CD8-positive, alpha-beta memory T cell (primary cell): ENCODE results near the gene ST7L. TPM values are rescaled to one million over a fixed set of nuclear protein-coding genes. Genes with fewer than 3 reads are reported as not detected.

Experiments
- CTCF ChIA-PET: fragments of 350-600 bp; sonication (Branson Sonifier 250); formaldehyde crosslinking; loops from one replicate; lab custom pipeline; 2021; ENCODE audit warnings: antibody characterized with exemption; lab: Charles Lee
- POLR2A ChIA-PET: fragments of 350-600 bp; sonication (Branson Sonifier 250); formaldehyde crosslinking; loops from one replicate; lab custom pipeline; 2021; ENCODE audit warnings: antibody characterized with exemption; lab: Charles Lee
- DNase-seq, 5 donors: peaks; one replicate each; pipeline versions ENCODE4 v3.0.0 to v3.0.0-alpha.2; 2020 to 2022; ENCODE audit warnings: mixed read lengths in 1 of 5
- H3K27ac ChIP-seq: one replicate; pipeline ENCODE4 v1.7.0; 2013; ENCODE audit warnings: low read depth, mild to moderate bottlenecking, low read length, moderate library complexity
- H3K27me3 ChIP-seq: 2 replicates; pipeline ENCODE4 v1.7.0; 2013; ENCODE audit warnings: low read length, mild to moderate bottlenecking; ENCODE audit not compliant: insufficient read depth, poor library complexity, severe bottlenecking
- H3K36me3 ChIP-seq: 2 replicates; pipeline ENCODE4 v1.7.0; 2013; ENCODE audit warnings: mild to moderate bottlenecking, low read length, moderate library complexity; ENCODE audit not compliant: insufficient read depth
- H3K4me1 ChIP-seq: 2 replicates; pipeline ENCODE4 v1.7.0; 2013; ENCODE audit warnings: mild to moderate bottlenecking, low read length, moderate library complexity; ENCODE audit not compliant: insufficient read depth
- H3K4me3 ChIP-seq: 2 replicates; pipeline ENCODE4 v1.7.0; 2013; ENCODE audit warnings: mild to moderate bottlenecking, low read length
- H3K9me3 ChIP-seq: 2 replicates; pipeline ENCODE4 v1.7.0; 2013; ENCODE audit warnings: mild to moderate bottlenecking, low read length
- H3K27ac Mint-ChIP-seq, 8 donors: one replicate each; pipeline ENCODE4 v1.8.0; 2020 to 2021; ENCODE audit warnings: mixed read lengths in 8 of 8, mild to moderate bottlenecking in 6 of 8, inconsistent platforms in 3 of 8, moderate library complexity in 3 of 8
- H3K27me3 Mint-ChIP-seq, 2 donors: one replicate each; pipeline ENCODE4 v1.8.0; 2020 to 2021; ENCODE audit warnings: mixed read lengths in 2 of 2, mild to moderate bottlenecking in 1 of 2, moderate library complexity in 1 of 2
- H3K36me3 Mint-ChIP-seq, 3 donors: one replicate each; pipeline ENCODE4 v1.8.0; 2020 to 2021; ENCODE audit warnings: mixed read lengths in 3 of 3, inconsistent platforms in 1 of 3, mild to moderate bottlenecking in 1 of 3
- H3K4me1 Mint-ChIP-seq, 3 donors: one replicate each; pipeline ENCODE4 v1.8.0; 2020 to 2021; ENCODE audit warnings: mixed read lengths in 3 of 3, inconsistent platforms in 1 of 3, mild to moderate bottlenecking in 1 of 3
- H3K4me3 Mint-ChIP-seq, 7 donors: one replicate each; pipeline ENCODE4 v1.8.0; 2020 to 2021; ENCODE audit warnings: mixed read lengths in 7 of 7, mild to moderate bottlenecking in 6 of 7, moderate library complexity in 4 of 7, inconsistent platforms in 2 of 7
- H3K9me3 Mint-ChIP-seq, 5 donors: one replicate each; pipeline ENCODE4 v1.8.0; 2020 to 2022; ENCODE audit warnings: mixed read lengths in 5 of 5, mild to moderate bottlenecking in 3 of 5, moderate library complexity in 2 of 5, inconsistent platforms in 1 of 5
- polyA plus RNA-seq: library from polyadenylated mRNA; unstranded; fragments of 300-500 nt; fragmentation: Illumina TruSeq; gene quantifications from one replicate; pipeline ENCODE4 v1.2.3, GENCODE V29; 2021
- total RNA-seq, 2 experiments: library from RNA; stranded (reverse); gene quantifications; one replicate each; pipeline ENCODE4 v1.2.3, GENCODE V29; 2021

Gene ST7L
- total and polyA plus RNA-seq, 3 experiments from 2014 or later = 11.3 to 12.2 (median 11.6) TPM

DNA sequence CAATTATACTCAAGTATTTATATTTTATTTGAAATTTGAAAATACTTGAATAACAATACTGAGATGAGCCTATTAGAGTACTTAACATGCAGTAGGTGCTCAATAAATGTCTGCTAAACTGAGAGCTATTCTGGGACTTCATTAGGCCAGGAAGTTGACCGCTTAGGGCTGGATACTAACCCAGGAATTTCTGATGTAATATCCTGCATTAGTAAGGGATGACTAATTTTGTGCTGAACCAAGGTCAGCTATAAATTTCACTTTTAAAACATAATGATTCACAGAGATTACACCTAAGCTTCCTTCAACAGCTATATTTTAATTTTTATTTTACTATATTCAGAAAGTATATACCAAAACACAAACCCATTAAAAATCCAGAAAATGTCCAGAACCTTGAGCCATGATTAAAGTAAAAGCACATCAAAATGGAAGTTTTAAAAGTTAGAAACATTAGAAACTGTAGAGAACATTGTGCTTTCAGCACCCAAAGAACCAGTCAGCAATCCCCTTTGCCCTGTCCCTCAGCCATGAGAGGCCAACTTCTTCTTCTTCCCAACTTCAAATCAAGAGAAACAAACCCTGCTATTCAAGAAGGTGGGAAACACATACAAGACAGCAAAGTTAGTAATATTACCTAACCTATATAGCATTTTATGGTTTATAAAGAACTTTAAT is 74.8 kb downstream of the ST7L start:
- Mint-ChIP-seq H3K9me3 (no peaks in the 10 kb centered on the region), H3K4me1 (no peaks in the 10 kb centered on the region), H3K27ac (no peak overlapping the region), H3K36me3 (peaks cover 0 to 38% (median 16%) of the 10 kb centered on the region in 3 donors), H3K4me3 (no peak overlapping the region), H3K27me3 (no peaks in the 10 kb centered on the region)
- DNase-seq = no peak
- POLR2A ChIA-PET = no interaction called here
- Histone ChIP-seq H3K27me3 (no peaks in the 10 kb centered on the region), H3K36me3 (no peaks in the 10 kb centered on the region), H3K4me3 (no peak overlapping the region), H3K4me1 (no peaks in the 10 kb centered on the region), H3K27ac (no peak overlapping the region), H3K9me3 (no peaks in the 10 kb centered on the region)
- CTCF ChIA-PET = interaction anchor here (1.5 kb wide), 1 partner anchor 13 kb away, joined by 3 read pairs; no protein-coding TSS in a partner anchor

GRCh38 chr1:112542206-112542973 is 76.6 kb downstream of the ST7L start:
- no peak for DNase-seq
- POLR2A ChIA-PET = no interaction called here
- CTCF ChIA-PET = no interaction called here
- peaks cover 0 to 37% (median 14%) of the 10 kb centered on the region in 3 donors for H3K36me3 Mint-ChIP-seq
- Histone ChIP-seq H3K36me3 (no peaks in the 10 kb centered on the region), H3K9me3 (no peaks in the 10 kb centered on the region), H3K4me1 (no peaks in the 10 kb centered on the region), H3K27ac (no peak overlapping the region), H3K4me3 (no peak overlapping the region), H3K27me3 (no peaks in the 10 kb centered on the region)
- no peak overlapping the region for H3K4me3 Mint-ChIP-seq
- H3K27ac Mint-ChIP-seq = no peak overlapping the region
- H3K27me3 Mint-ChIP-seq = no peaks in the 10 kb centered on the region
- no peaks in the 10 kb centered on the region for H3K9me3 Mint-ChIP-seq
- no peaks in the 10 kb centered on the region for H3K4me1 Mint-ChIP-seq

GRCh38 chr1:112541299-112541698 is 77.6 kb downstream of the ST7L start:
- Mint-ChIP-seq H3K27ac (no peak overlapping the region), H3K4me3 (no peak overlapping the region)
- POLR2A ChIA-PET = no interaction called here

DNA sequence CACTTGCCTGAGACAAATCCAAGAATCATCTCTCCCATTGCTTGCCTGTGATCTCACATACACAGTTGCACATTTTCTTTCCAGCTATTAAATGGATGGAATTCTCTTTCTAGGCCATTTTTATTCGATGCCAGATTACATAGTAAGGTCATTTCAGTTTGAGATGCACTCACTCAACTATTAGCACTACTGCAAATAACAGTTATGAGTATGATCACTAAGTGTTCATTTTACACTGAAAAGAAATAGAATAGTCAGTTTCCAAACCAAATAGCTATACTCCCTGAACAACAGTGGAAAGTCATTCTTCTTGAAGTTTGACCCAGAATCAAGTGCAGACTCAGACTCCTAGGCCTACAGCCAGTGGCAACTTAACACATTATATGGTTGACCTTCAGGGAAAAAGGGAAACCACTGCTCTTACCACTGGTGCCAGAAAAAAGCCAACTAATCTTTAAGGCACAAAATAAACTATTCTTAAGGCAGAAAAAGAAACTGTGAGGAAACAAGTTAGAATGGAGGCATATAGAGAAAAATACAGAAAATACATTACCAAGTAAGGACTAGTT is 78.6 kb downstream of the ST7L start:
- H3K9me3 ChIP-seq = no peaks in the 10 kb centered on the region
- H3K4me3 Mint-ChIP-seq = no peak overlapping the region
- CTCF ChIA-PET = no interaction called here
- no peak overlapping the region for H3K27ac Mint-ChIP-seq
- H3K27ac ChIP-seq = no peak overlapping the region
- no peaks in the 10 kb centered on the region for H3K36me3 ChIP-seq
- peaks cover 0 to 34% (median 11%) of the 10 kb centered on the region in 3 donors for H3K36me3 Mint-ChIP-seq
- no peak overlapping the region for H3K4me3 ChIP-seq
- H3K4me1 Mint-ChIP-seq = no peaks in the 10 kb centered on the region
- H3K4me1 ChIP-seq = no peaks in the 10 kb centered on the region
- H3K27me3 Mint-ChIP-seq = no peaks in the 10 kb centered on the region
- DNase-seq = no peak
- no peaks in the 10 kb centered on the region for H3K27me3 ChIP-seq
- H3K9me3 Mint-ChIP-seq = no peaks in the 10 kb centered on the region
- POLR2A ChIA-PET = no interaction called here

More at GRCh38 chr1:112541299-112541698, 77.6 kb downstream of the ST7L start:
- no peaks in the 10 kb centered on the region for H3K4me1 Mint-ChIP-seq
- Histone ChIP-seq H3K36me3 (no peaks in the 10 kb centered on the region), H3K4me3 (no peak overlapping the region), H3K27ac (no peak overlapping the region), H3K27me3 (no peaks in the 10 kb centered on the region), H3K9me3 (no peaks in the 10 kb centered on the region), H3K4me1 (no peaks in the 10 kb centered on the region)
- CTCF ChIA-PET = no interaction called here
- DNase-seq = no peak
- peaks cover 0 to 36% (median 14%) of the 10 kb centered on the region in 3 donors for H3K36me3 Mint-ChIP-seq
- no peaks in the 10 kb centered on the region for H3K9me3 Mint-ChIP-seq
- H3K27me3 Mint-ChIP-seq = no peaks in the 10 kb centered on the region

DNA sequence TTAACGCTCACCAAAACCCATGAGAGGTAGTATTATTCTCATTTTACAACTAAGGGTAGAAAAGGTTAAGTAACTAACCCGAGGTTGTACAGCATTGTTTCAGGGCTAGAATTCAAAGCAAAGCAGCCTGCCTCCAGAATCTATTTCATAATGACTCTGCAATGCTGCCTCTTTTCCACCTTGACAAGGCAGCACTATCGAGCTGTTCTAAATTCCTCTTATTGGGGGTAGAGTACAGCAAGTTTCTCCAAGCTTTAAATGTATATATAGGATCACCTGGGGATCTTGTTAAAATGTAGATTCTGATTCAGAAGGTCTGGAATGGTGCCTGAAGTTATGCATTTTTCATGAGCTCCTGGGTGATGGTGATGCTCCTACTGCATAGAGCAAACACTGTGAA is 80.1 kb downstream of the ST7L start:
- ChIA-PET CTCF (no interaction called here), POLR2A (no interaction called here)
- Histone ChIP-seq H3K9me3 (no peaks in the 10 kb centered on the region), H3K4me1 (no peaks in the 10 kb centered on the region), H3K36me3 (no peaks in the 10 kb centered on the region), H3K27ac (no peak overlapping the region), H3K4me3 (no peak overlapping the region), H3K27me3 (no peaks in the 10 kb centered on the region)
- Mint-ChIP-seq H3K4me3 (no peak overlapping the region), H3K36me3 (peaks cover 0 to 37% (median 12%) of the 10 kb centered on the region in 3 donors), H3K4me1 (no peaks in the 10 kb centered on the region), H3K27me3 (no peaks in the 10 kb centered on the region), H3K9me3 (no peaks in the 10 kb centered on the region), H3K27ac (no peak overlapping the region)
- no peak for DNase-seq

DNA sequence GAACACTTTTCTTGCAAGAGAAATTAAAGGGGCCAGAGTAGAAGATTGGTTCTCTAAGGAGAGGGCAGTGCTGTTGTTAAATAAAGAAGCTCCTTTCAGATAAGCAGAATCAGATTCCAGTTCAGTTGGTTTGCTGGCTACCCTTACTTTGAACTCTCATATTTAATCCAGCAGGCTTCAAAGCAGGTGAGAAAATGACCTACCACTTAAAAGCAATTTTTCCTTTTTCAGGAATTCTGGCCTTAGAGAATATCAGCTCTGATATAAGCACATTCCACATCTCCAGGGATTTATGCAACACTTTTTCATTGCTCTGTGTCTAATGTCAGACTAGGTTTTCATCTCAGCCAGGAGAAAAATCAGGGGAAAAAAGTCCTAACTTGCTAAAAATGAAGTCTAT is 81.5 kb downstream of the ST7L start:
- Mint-ChIP-seq H3K27ac (no peak overlapping the region), H3K27me3 (no peaks in the 10 kb centered on the region), H3K4me3 (no peak overlapping the region), H3K36me3 (peaks cover 0 to 38% (median 16%) of the 10 kb centered on the region in 3 donors), H3K4me1 (no peaks in the 10 kb centered on the region), H3K9me3 (no peaks in the 10 kb centered on the region)
- POLR2A ChIA-PET = no interaction called here
- no peaks in the 10 kb centered on the region for H3K27me3 ChIP-seq
- H3K4me3 ChIP-seq = no peak overlapping the region
- CTCF ChIA-PET = no interaction called here
- no peak for DNase-seq
- no peaks in the 10 kb centered on the region for H3K36me3 ChIP-seq
- no peaks in the 10 kb centered on the region for H3K4me1 ChIP-seq
- no peaks in the 10 kb centered on the region for H3K9me3 ChIP-seq
- no peak overlapping the region for H3K27ac ChIP-seq

- POLR2A ChIA-PET = no interaction called here
- no peaks in the 10 kb centered on the region for H3K4me1 ChIP-seq
- DNase-seq = no peak
- H3K36me3 ChIP-seq = no peaks in the 10 kb centered on the region
- H3K9me3 Mint-ChIP-seq = no peaks in the 10 kb centered on the region
- H3K27me3 ChIP-seq = no peaks in the 10 kb centered on the region
- H3K27me3 Mint-ChIP-seq = no peaks in the 10 kb centered on the region
- H3K4me1 Mint-ChIP-seq = no peaks in the 10 kb centered on the region
- CTCF ChIA-PET = no interaction called here
- no peak overlapping the region for H3K4me3 ChIP-seq
- H3K9me3 ChIP-seq = no peaks in the 10 kb centered on the region
- no peak overlapping the region for H3K27ac Mint-ChIP-seq
- H3K27ac ChIP-seq = no peak overlapping the region
- H3K36me3 Mint-ChIP-seq = peaks cover 0 to 36% (median 16%) of the 10 kb centered on the region in 3 donors
- no peak overlapping the region for H3K4me3 Mint-ChIP-seq
Measured at GRCh38 chr1:112536561-112536960, 82.4 kb downstream of the ST7L start.

DNA sequence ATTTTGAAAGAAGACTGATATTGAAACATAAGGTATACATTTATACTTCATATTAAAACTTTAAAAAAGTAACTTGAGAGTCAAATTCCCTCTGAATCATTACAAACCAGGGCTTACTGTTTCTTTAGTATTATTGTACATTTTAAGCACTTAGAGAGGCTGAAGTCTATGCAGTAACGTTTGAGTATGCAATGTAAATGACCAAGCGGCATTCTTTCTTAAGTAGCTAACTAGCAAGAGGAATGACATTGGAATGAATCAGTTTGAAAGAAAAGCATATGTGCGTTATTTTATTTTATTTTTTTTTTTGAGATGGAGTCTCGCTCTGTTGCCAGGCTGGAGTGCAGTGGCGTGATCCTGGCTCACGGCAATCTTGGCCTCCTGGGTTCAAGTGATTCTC is 85.9 kb downstream of the ST7L start:
- H3K9me3 ChIP-seq = no peaks in the 10 kb centered on the region
- no peaks in the 10 kb centered on the region for H3K27me3 Mint-ChIP-seq
- no peak overlapping the region for H3K27ac Mint-ChIP-seq
- H3K36me3 Mint-ChIP-seq = peaks cover 0 to 17% (median 12%) of the 10 kb centered on the region in 3 donors
- H3K4me3 ChIP-seq = no peak overlapping the region
- no peaks in the 10 kb centered on the region for H3K36me3 ChIP-seq
- CTCF ChIA-PET = no interaction called here
- DNase-seq = no peak
- no peaks in the 10 kb centered on the region for H3K27me3 ChIP-seq
- POLR2A ChIA-PET = no interaction called here
- no peak overlapping the region for H3K27ac ChIP-seq
- H3K9me3 Mint-ChIP-seq = no peaks in the 10 kb centered on the region
- no peak overlapping the region for H3K4me3 Mint-ChIP-seq
- no peaks in the 10 kb centered on the region for H3K4me1 ChIP-seq
- no peaks in the 10 kb centered on the region for H3K4me1 Mint-ChIP-seq
